ENCODE data around the gene NFIX. TPM values are rescaled to one million over a fixed set of nuclear protein-coding genes. Genes with fewer than 3 reads are reported as not detected.

Gene NFIX
- total and polyA plus RNA-seq, 9 of the 15 experiments (the other 6 are each of a cell fraction or from before 2014, with no cell fraction given): 0.28 to 26.8 (median 5.4) TPM

- TF ChIP-seq ARID4B (CRISPR knock-in tag; IDR thresholded peaks at IDR 0.05) (no peak; the same call in 1 of the 2 replicates), DEAF1 (CRISPR knock-in tag; IDR thresholded peaks at IDR 0.05) (0 out of 2 replicates have a peak, but pooled peaks have one; percentile 24), E2F8 (IDR thresholded peaks at IDR 0.05; ENCODE audit: low read depth, partially characterized antibody) (no peak), ELF4 (CRISPR knock-in tag; IDR thresholded peaks at IDR 0.05) (peak; percentile 84), CTCF (IDR thresholded peaks at IDR 0.05 in 2 of 3, conservative IDR thresholded peaks at IDR 0.05 in 1 of 3; ENCODE audit: insufficient read depth in 2 of 3, low read depth in 1 of 3, low read length in 3 of 3) (no peak; a peak in 1 of 6 replicates), NFIC (IDR thresholded peaks at IDR 0.05) (peak; percentile 94), CBX1 (IDR thresholded peaks at IDR 0.05; ENCODE audit: low read depth) (peak; percentile 13; the same call in 1 of the 2 replicates), SIN3B (IDR thresholded peaks at IDR 0.05; ENCODE audit: low read depth) (0 out of 2 replicates have a peak, but pooled peaks have one; percentile 27), HMGN3 (IDR thresholded peaks at IDR 0.05; ENCODE audit: borderline replicate concordance, extremely low read depth, insufficient read length, low read depth, low read length) (peak; percentile 100), HDAC1 (IDR thresholded peaks at IDR 0.05) (peak in 1 of 2 experiments; percentile 70; a peak in 2 of 4 replicates), ARID2 (IDR thresholded peaks at IDR 0.05) (no peak), EP400 (IDR thresholded peaks at IDR 0.05) (peak; percentile 85), NR4A1 (CRISPR knock-in tag; IDR thresholded peaks at IDR 0.05) (no peak), NR4A1 (tag; IDR thresholded peaks at IDR 0.05) (peak; percentile 83), ZNF24 (IDR thresholded peaks at IDR 0.05) (peak; percentile 80; the same call in 1 of the 2 replicates)
Measured at GRCh38 chr19:13102666-13103580, 107.6 kb downstream of the NFIX start, which contains the start of gene LYL1 (continued).
